Bronchial epithelial cell (primary cell): ENCODE results near the gene ADAMTSL2. TPM values are rescaled to one million over a fixed set of nuclear protein-coding genes. Genes with fewer than 3 reads are reported as not detected.

Source experiments
- DNase-seq: peaks from one replicate; pipeline ENCODE4 v3.0.0-alpha.2; 2010; ENCODE audit warnings: low read depth
- FAIRE-seq: peaks from 2 replicates; lab custom pipeline; 2011; peaks lifted over from hg19 to GRCh38; lab: Jason Lieb, UNC
- H3K27me3 ChIP-seq: 2 replicates; pipeline ENCODE4 v1.5.1; 2011; ENCODE audit warnings: low read length; ENCODE audit not compliant: control insufficient read depth, insufficient read depth
- H3K36me3 ChIP-seq: 2 replicates; pipeline ENCODE4 v1.5.1; 2011; ENCODE audit warnings: low read length; ENCODE audit not compliant: control insufficient read depth, insufficient read depth
- H3K4me3 ChIP-seq: 2 replicates; pipeline ENCODE4 v1.5.1; 2011; ENCODE audit warnings: mild to moderate bottlenecking, low read depth, low read length, control low read depth
- CTCF ChIP-seq: IDR thresholded peaks from 2 replicates; pipeline ENCODE4 v1.5.1; 2011; ENCODE audit warnings: mild to moderate bottlenecking, moderate library complexity, low read length, control low read depth, inconsistent platforms; ENCODE audit not compliant: insufficient read depth, severe bottlenecking
- total RNA-seq: library from RNA; depleted of rRNA; stranded (reverse); fragments of >200 nt; gene quantifications from 2 replicates; pipeline ENCODE4 v1.2.1, GENCODE V29; 2014

Gene ADAMTSL2
- total RNA-seq, 1 donor from 2014 or later: not detected

GRCh38 chr9:133575186-133576030 is 40.9 kb downstream of the ADAMTSL2 start:
- Histone ChIP-seq H3K36me3 (no peaks in the 10 kb centered on the region), H3K4me3 (no peak overlapping the region), H3K27me3 (peaks cover 7% of the 10 kb centered on the region)
- no peak for TF ChIP-seq CTCF
- DNase-seq: no peak
- no peak for FAIRE-seq

- DNase-seq (no peak), FAIRE-seq (no peak)
- peaks cover 10% of the 10 kb centered on the region for H3K27me3 ChIP-seq
- no peak for TF ChIP-seq CTCF
- no peaks in the 10 kb centered on the region for H3K36me3 ChIP-seq
- no peak overlapping the region for H3K4me3 ChIP-seq
Measured at GRCh38 chr9:133576031-133576874, 41.7 kb downstream of the ADAMTSL2 start.

- DNase-seq (no peak), FAIRE-seq (no peak)
- Histone ChIP-seq H3K4me3 (no peak overlapping the region), H3K27me3 (peaks cover 10% of the 10 kb centered on the region), H3K36me3 (no peaks in the 10 kb centered on the region)
- no peak for TF ChIP-seq CTCF
Measured at GRCh38 chr9:133576875-133577736, 42.6 kb downstream of the ADAMTSL2 start.

GRCh38 chr9:133577737-133578112 is 43.2 kb downstream of the ADAMTSL2 start:
- no peak for TF ChIP-seq CTCF
- H3K4me3 ChIP-seq: no peak overlapping the region
- H3K36me3 ChIP-seq: no peaks in the 10 kb centered on the region
- no peak for FAIRE-seq
- no peak for DNase-seq
- H3K27me3 ChIP-seq: peaks cover 10% of the 10 kb centered on the region
